Measurements from ENCODE around the gene KDM4C.

DNA sequence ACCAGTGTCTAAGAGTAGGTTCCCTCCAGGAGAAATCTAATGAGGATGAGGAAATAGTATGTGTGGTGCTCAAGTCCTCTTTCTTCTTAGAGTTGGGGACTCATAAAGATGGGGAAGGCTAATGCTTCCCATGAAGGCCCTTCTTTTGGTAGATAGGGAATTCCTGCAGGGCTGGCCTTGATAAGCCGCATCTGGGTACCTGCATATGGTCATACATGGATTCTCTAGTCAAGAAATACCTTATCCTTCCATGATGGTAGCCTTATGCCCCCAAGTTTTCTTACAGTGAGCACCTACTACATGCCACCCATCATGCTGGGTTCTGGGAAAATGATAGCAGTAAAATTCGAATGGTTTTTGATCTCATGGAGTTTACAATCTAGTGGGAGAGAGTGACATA lies 382.6 kb downstream of the KDM4C start:
- TF ChIP-seq, protein P1, sequence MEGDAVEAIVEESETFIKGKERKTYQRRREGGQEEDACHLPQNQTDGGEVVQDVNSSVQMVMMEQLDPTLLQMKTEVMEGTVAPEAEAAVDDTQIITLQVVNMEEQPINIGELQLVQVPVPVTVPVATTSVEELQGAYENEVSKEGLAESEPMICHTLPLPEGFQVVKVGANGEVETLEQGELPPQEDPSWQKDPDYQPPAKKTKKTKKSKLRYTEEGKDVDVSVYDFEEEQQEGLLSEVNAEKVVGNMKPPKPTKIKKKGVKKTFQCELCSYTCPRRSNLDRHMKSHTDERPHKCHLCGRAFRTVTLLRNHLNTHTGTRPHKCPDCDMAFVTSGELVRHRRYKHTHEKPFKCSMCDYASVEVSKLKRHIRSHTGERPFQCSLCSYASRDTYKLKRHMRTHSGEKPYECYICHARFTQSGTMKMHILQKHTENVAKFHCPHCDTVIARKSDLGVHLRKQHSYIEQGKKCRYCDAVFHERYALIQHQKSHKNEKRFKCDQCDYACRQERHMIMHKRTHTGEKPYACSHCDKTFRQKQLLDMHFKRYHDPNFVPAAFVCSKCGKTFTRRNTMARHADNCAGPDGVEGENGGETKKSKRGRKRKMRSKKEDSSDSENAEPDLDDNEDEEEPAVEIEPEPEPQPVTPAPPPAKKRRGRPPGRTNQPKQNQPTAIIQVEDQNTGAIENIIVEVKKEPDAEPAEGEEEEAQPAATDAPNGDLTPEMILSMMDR (conservative IDR thresholded peaks at IDR 0.05 in 1 of 2, IDR thresholded peaks at IDR 0.05 in 1 of 2; ENCODE audit: low read depth in 1 of 2, low read length in 2 of 2): no peak
- no peak for TF ChIP-seq EZH2 (IDR thresholded peaks at IDR 0.05; ENCODE audit: low read length, missing control alignments)
